ENCODE results near the gene ASB8. TPM values are rescaled to one million over a fixed set of nuclear protein-coding genes. Genes with fewer than 3 reads are reported as not detected.

ASB8 gene
- total RNA-seq, 1 experiment from 2014 or later: 34.4 TPM

DNA sequence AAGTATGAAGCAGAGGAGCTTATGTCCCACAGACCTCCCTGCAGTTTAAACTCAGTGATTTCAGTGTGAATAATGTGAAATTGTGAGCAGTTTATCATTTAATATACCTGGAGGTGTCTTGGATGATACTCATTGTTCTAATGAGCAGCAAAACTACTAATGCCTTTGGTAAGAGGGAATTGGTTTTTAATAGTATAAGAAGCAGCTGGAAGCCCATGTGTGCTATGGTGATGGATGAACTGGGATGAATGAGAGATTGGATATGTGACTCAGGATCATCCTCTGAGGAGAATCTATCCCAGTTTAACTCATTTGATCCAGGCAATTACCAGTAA lies 19.1 kb upstream of the ASB8 start:
- DNase-seq: no peak
- ATAC-seq: no peak
- Histone ChIP-seq H3K4me3 (ENCODE audit: low read length) (no peak overlapping the region), H2AFZ (ENCODE audit: low read length) (no peak overlapping the region), H3K4me1 (ENCODE audit: insufficient read depth, low read length) (peaks cover 7% of the 10 kb centered on the region; the same call in 1 of the 2 replicates), H3K27me3 (ENCODE audit: low read length) (peaks cover 49% of the 10 kb centered on the region), H3K27ac (ENCODE audit: low read length) (no peak overlapping the region), H3K9me3 (ENCODE audit: low read length) (no peaks in the 10 kb centered on the region), H4K20me1 (ENCODE audit: low read length) (no peaks in the 10 kb centered on the region), H3K9ac (ENCODE audit: low read length) (no peak overlapping the region), H3K79me2 (ENCODE audit: low read length) (no peaks in the 10 kb centered on the region), H3K36me3 (ENCODE audit: low read depth, low read length) (no peaks in the 10 kb centered on the region), H3K4me2 (ENCODE audit: low read length) (no peak overlapping the region), H3K9me2 (replicated peaks; ENCODE audit: low read length) (no peaks in the 10 kb centered on the region), H3F3A (ENCODE audit: low read length, unreplicated experiment) (no peaks in the 10 kb centered on the region)
- ChIA-PET POLR2A (ENCODE audit: unreplicated experiment) (no interaction called here), CTCF (no interaction called here)
- BruUV-seq (replicated peaks): no TSS peak
- intact Hi-C loops (cut with micrococcal nuclease): no loop called here
- no peak for TF ChIP-seq EZH2 (IDR thresholded peaks at IDR 0.05; ENCODE audit: low read length, unreplicated experiment)
- TF ChIP-seq EZH2phosphoT487 (IDR thresholded peaks at IDR 0.05; ENCODE audit: borderline replicate concordance, low read length): no peak
- TF ChIP-seq, protein P1, sequence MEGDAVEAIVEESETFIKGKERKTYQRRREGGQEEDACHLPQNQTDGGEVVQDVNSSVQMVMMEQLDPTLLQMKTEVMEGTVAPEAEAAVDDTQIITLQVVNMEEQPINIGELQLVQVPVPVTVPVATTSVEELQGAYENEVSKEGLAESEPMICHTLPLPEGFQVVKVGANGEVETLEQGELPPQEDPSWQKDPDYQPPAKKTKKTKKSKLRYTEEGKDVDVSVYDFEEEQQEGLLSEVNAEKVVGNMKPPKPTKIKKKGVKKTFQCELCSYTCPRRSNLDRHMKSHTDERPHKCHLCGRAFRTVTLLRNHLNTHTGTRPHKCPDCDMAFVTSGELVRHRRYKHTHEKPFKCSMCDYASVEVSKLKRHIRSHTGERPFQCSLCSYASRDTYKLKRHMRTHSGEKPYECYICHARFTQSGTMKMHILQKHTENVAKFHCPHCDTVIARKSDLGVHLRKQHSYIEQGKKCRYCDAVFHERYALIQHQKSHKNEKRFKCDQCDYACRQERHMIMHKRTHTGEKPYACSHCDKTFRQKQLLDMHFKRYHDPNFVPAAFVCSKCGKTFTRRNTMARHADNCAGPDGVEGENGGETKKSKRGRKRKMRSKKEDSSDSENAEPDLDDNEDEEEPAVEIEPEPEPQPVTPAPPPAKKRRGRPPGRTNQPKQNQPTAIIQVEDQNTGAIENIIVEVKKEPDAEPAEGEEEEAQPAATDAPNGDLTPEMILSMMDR (conservative IDR thresholded peaks at IDR 0.05; ENCODE audit: low read depth, low read length): no peak

DNA sequence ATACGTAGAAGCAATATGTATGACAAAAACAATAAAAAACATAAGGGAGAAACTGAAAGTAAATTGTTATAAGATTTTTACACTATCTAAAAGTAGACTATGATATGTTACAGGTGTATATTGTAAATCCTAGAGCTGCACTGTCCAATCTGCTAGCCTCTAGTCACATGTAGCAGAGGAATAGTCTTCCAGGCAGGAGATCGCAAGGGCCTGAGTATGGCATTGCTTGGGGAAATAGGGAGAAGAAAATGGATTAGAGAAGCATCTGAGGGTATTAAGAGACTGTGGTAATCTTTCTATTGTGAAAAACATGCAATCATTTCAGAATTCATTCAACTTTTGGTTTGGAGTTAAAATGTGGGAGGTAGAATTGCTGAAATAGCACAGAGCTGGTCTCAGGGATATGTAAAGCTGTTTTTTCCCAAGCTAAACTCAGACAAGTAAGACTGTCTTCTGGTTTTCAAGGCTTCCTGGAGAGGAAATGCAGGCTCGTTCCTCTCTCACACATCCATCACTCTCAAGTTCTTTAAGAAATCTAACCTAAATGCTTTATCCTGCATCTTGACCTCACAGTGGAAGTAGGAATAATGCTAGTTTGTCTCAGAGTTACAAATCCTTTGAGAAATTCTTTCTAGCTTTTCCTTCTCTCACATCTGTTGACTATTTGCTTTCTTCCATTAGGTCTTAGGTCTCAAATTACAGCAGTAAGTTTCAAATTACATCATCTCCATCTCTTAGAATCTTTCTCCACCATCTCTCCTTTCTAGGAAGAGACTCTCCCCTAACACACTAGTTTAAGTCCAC lies 18.5 kb upstream of the ASB8 start:
- Histone ChIP-seq H3F3A (ENCODE audit: low read length, unreplicated experiment) (no peaks in the 10 kb centered on the region), H2AFZ (ENCODE audit: low read length) (no peak overlapping the region), H3K4me2 (ENCODE audit: low read length) (peak overlapping the region; percentile 37; the same call in 1 of the 2 replicates), H3K27me3 (ENCODE audit: low read length) (peaks cover 44% of the 10 kb centered on the region), H3K9me2 (replicated peaks; ENCODE audit: low read length) (no peaks in the 10 kb centered on the region), H3K27ac (ENCODE audit: low read length) (no peak overlapping the region), H3K79me2 (ENCODE audit: low read length) (no peaks in the 10 kb centered on the region), H4K20me1 (ENCODE audit: low read length) (no peaks in the 10 kb centered on the region), H3K9ac (ENCODE audit: low read length) (no peak overlapping the region), H3K9me3 (ENCODE audit: low read length) (no peaks in the 10 kb centered on the region), H3K36me3 (ENCODE audit: low read depth, low read length) (no peaks in the 10 kb centered on the region), H3K4me1 (ENCODE audit: insufficient read depth, low read length) (peaks cover 7% of the 10 kb centered on the region; the same call in 1 of the 2 replicates), H3K4me3 (ENCODE audit: low read length) (no peak overlapping the region)
- TF ChIP-seq, protein P1 (conservative IDR thresholded peaks at IDR 0.05; ENCODE audit: low read depth, low read length): no peak
- no peak for TF ChIP-seq EZH2 (IDR thresholded peaks at IDR 0.05; ENCODE audit: low read length, unreplicated experiment)
- TF ChIP-seq EZH2phosphoT487 (IDR thresholded peaks at IDR 0.05; ENCODE audit: borderline replicate concordance, low read length): no peak
- DNase-seq (no peak), ATAC-seq (no peak; the same call in 1 of the 2 replicates)
- ChIA-PET CTCF (interaction anchor here (0.5 kb wide), 1 partner anchor 19 kb away, joined by 5 read pairs; the partner anchor contains the start of gene ASB8), POLR2A (ENCODE audit: unreplicated experiment) (no interaction called here)
- BruUV-seq (replicated peaks): no TSS peak
- intact Hi-C loops (cut with micrococcal nuclease): no loop called here

DNA sequence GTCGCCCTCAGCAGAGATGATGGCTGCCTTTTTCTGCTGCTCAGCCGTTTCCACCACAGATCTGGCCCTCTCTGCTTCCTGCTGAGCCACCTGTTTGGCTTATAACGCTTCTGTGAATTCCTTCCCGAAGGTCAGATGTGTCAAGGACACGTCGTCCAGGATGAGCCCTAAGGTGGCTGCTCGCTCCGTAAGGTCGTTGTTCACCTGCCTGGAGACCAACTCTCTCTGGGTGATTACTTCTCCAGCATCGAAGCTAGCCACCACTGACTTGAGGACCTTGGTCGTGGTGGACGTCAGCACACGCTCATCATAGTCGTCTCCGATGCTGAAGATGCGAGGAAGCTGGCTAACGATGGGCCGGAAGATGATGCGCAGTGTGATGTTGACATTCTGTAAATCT lies 11.7 kb upstream of the ASB8 start:
- Histone ChIP-seq H3K4me3 (ENCODE audit: low read length) (no peak overlapping the region), H3K27ac (ENCODE audit: low read length) (no peak overlapping the region), H3K9ac (ENCODE audit: low read length) (no peak overlapping the region), H3F3A (ENCODE audit: low read length, unreplicated experiment) (no peaks in the 10 kb centered on the region), H3K9me3 (ENCODE audit: low read length) (no peaks in the 10 kb centered on the region), H2AFZ (ENCODE audit: low read length) (no peak overlapping the region), H3K4me1 (ENCODE audit: insufficient read depth, low read length) (no peaks in the 10 kb centered on the region), H3K36me3 (ENCODE audit: low read depth, low read length) (no peaks in the 10 kb centered on the region), H3K9me2 (replicated peaks; ENCODE audit: low read length) (no peaks in the 10 kb centered on the region), H4K20me1 (ENCODE audit: low read length) (no peaks in the 10 kb centered on the region), H3K4me2 (ENCODE audit: low read length) (no peak overlapping the region), H3K27me3 (ENCODE audit: low read length) (peaks cover 4% of the 10 kb centered on the region; the same call in 1 of the 2 replicates), H3K79me2 (ENCODE audit: low read length) (no peaks in the 10 kb centered on the region)
- TF ChIP-seq EZH2 (IDR thresholded peaks at IDR 0.05; ENCODE audit: low read length, unreplicated experiment): no peak
- TF ChIP-seq, protein P1 (conservative IDR thresholded peaks at IDR 0.05; ENCODE audit: low read depth, low read length): no peak
- no peak for TF ChIP-seq EZH2phosphoT487 (IDR thresholded peaks at IDR 0.05; ENCODE audit: borderline replicate concordance, low read length)
- POLR2A ChIA-PET (ENCODE audit: unreplicated experiment): no interaction called here
- CTCF ChIA-PET: no interaction called here
- DNase-seq (no peak), ATAC-seq (no peak)
- intact Hi-C loops (cut with micrococcal nuclease): no loop called here
- no TSS peak for BruUV-seq (replicated peaks)
